Sigmoid colon (tissue), 7 donors: ENCODE measurements around the gene PDE6A. TPM values are rescaled to one million over a fixed set of nuclear protein-coding genes. Genes with fewer than 3 reads are reported as not detected.

Experiments used
- DNase-seq: peaks from one replicate; pipeline ENCODE4 v3.0.0-alpha.2; 2019
- H3K27ac ChIP-seq, 4 donors: fragments of 200-600 bp; sonication (generic); one replicate each; pipeline ENCODE4 v1.5.1; 2016 to 2019; ENCODE audit warnings: mild to moderate bottlenecking in 1 of 4
- H3K27me3 ChIP-seq, 3 donors: fragments of 200-600 bp; sonication (generic); one replicate each; pipeline ENCODE4 v1.5.1; 2019; ENCODE audit warnings: mild to moderate bottlenecking in 1 of 3
- H3K36me3 ChIP-seq, 4 donors: fragments of 200-600 bp; sonication (generic); one replicate each; pipeline ENCODE4 v1.5.1; 2016 to 2019
- H3K4me1 ChIP-seq, 4 donors: fragments of 200-600 bp; sonication (generic); one replicate each; pipeline ENCODE4 v1.5.1; 2017 to 2019
- H3K4me3 ChIP-seq, 4 donors: fragments of 200-600 bp; sonication (generic); one replicate each; pipeline ENCODE4 v1.5.1; 2017 to 2019; ENCODE audit warnings: mild to moderate bottlenecking in 2 of 4, moderate library complexity in 1 of 4
- H3K9me3 ChIP-seq, 4 donors: fragments of 200-600 bp in 3 of 4; sonication (generic) in 3 of 4; one replicate each; pipeline versions ENCODE4 v1.5.1 to v1.6.1; 2013 to 2019
- EP300 ChIP-seq, 4 donors: sonication (generic); formaldehyde crosslinking; IDR thresholded peaks; one replicate each; pipeline ENCODE4 v1.6.1; 2017; ENCODE audit warnings: antibody characterized with exemption in 4 of 4
- POLR2A ChIP-seq, 2 donors: fragments of 450-650 bp; IDR thresholded peaks; one replicate each; pipeline ENCODE4 v1.6.1; 2016; ENCODE audit warnings: antibody characterized with exemption in 2 of 2, mild to moderate bottlenecking in 2 of 2, moderate library complexity in 2 of 2
- POLR2AphosphoS5 ChIP-seq, 4 donors: sonication (generic); formaldehyde crosslinking; IDR thresholded peaks; one replicate each; pipeline ENCODE4 v1.6.1; 2017; ENCODE audit warnings: antibody characterized with exemption in 4 of 4
- WGBS, 2 donors: extraction: QIAGEN DNeasy Blood & Tissue Kit; methylation state at CpG; one replicate each; pipeline ENCODE4 v1.1.7; 2013; 5-methylcytosine and 5-hydroxymethylcytosine counted together
- intact Hi-C: fragments of 100-400 bp; cut with DNase I; formaldehyde crosslinking; loops from one replicate; pipeline ENCODE4 v1.15.1; 2023
- polyA plus RNA-seq, 3 donors: library from polyadenylated mRNA; stranded (reverse); fragments of 200-250 nt; gene quantifications; one replicate each; pipeline ENCODE4 v1.2.3, GENCODE V29; 2013
- total RNA-seq, 4 donors: library from RNA; depleted of rRNA; stranded (reverse); fragments of >200 nt; gene quantifications; one replicate each; pipeline ENCODE4 v1.1.0, GENCODE V29; 2016
- TF ChIP-seq, protein P1 (sequence below), 4 experiments: fragments of 450-650 bp in 3 of 4; fragments of 200-600 bp in 1 of 4; IDR thresholded peaks; one replicate each; pipeline ENCODE4 v1.5.1; 2016 to 2019; ENCODE audit warnings: antibody characterized with exemption in 4 of 4, mild to moderate bottlenecking in 3 of 4, moderate library complexity in 2 of 4
- donor health status: healthy with polysubstance abuse.
- donor health status: Bipolar disorder and iron deficiency.
- donor health status: healthy.

The PDE6A gene
- total and polyA plus RNA-seq, 7 donors, result 1.6 to 2.8 (median 2.4) TPM; not detected in 4

GRCh38 chr5:149981206-149981605, 36.6 kb upstream of the PDE6A start:
- intact Hi-C loops, result no loop called here

DNA sequence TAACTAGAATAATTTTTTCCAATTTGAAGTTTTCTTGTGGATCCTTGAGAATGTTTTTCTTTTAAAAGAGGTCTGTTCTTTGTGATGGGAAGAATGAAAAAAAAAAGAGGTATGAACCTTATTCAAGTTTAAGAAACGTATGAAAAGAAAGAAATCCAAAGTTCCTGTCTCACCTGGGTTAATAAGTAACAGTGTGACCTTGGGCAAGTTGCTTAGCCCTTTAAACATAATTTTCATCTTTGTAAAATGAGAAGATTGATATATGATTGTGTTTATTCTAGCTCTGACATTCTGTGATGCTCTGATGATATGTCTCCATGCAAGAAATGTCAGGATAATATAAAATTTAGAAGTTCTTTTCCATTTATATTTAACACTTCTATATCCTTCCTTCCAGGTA, 35.3 kb upstream of the PDE6A start:
- intact Hi-C loops, result no loop called here
- no peak for TF ChIP-seq POLR2AphosphoS5 (IDR thresholded peaks at IDR 0.05)
- TF ChIP-seq POLR2A (IDR thresholded peaks at IDR 0.05), result no peak
- no peak for TF ChIP-seq EP300 (IDR thresholded peaks at IDR 0.05)
- TF ChIP-seq, protein P1, sequence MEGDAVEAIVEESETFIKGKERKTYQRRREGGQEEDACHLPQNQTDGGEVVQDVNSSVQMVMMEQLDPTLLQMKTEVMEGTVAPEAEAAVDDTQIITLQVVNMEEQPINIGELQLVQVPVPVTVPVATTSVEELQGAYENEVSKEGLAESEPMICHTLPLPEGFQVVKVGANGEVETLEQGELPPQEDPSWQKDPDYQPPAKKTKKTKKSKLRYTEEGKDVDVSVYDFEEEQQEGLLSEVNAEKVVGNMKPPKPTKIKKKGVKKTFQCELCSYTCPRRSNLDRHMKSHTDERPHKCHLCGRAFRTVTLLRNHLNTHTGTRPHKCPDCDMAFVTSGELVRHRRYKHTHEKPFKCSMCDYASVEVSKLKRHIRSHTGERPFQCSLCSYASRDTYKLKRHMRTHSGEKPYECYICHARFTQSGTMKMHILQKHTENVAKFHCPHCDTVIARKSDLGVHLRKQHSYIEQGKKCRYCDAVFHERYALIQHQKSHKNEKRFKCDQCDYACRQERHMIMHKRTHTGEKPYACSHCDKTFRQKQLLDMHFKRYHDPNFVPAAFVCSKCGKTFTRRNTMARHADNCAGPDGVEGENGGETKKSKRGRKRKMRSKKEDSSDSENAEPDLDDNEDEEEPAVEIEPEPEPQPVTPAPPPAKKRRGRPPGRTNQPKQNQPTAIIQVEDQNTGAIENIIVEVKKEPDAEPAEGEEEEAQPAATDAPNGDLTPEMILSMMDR (IDR thresholded peaks at IDR 0.05), result no peak
- DNase-seq, result no peak
- WGBS, 2 donors, result 19 to 76% methylated on average over 1 of the region's 1 CpG
- no peaks in the 10 kb centered on the region for H3K9me3 ChIP-seq
- H3K27ac ChIP-seq, result no peak overlapping the region
- no peak overlapping the region for H3K4me3 ChIP-seq
- peaks cover 0 to 10% (median 8%) of the 10 kb centered on the region in 4 donors for H3K4me1 ChIP-seq
- peaks cover 0 to 24% (median 7%) of the 10 kb centered on the region in 4 donors for H3K36me3 ChIP-seq
- no peaks in the 10 kb centered on the region for H3K27me3 ChIP-seq

More at GRCh38 chr5:149981206-149981605, 36.6 kb upstream of the PDE6A start:
- no peaks in the 10 kb centered on the region for H3K27me3 ChIP-seq
- no peak overlapping the region for H3K4me3 ChIP-seq
- peaks cover 0 to 24% (median 7%) of the 10 kb centered on the region in 4 donors for H3K36me3 ChIP-seq
- H3K4me1 ChIP-seq, result peaks cover 0 to 10% (median 8%) of the 10 kb centered on the region in 4 donors
- TF ChIP-seq POLR2AphosphoS5 (IDR thresholded peaks at IDR 0.05) (peak; percentile 13 to 77 (median 45)), POLR2A (IDR thresholded peaks at IDR 0.05) (no peak), EP300 (IDR thresholded peaks at IDR 0.05) (peak in 1 of 4 donors; percentile 11)
- 87 to 88% methylated on average over 3 of the region's 3 CpGs for WGBS, 2 donors
- no peaks in the 10 kb centered on the region for H3K9me3 ChIP-seq
- no peak for DNase-seq
- H3K27ac ChIP-seq, result peak overlapping the region in 3 of 4 donors; percentile 2 to 56 (median 14)

DNA sequence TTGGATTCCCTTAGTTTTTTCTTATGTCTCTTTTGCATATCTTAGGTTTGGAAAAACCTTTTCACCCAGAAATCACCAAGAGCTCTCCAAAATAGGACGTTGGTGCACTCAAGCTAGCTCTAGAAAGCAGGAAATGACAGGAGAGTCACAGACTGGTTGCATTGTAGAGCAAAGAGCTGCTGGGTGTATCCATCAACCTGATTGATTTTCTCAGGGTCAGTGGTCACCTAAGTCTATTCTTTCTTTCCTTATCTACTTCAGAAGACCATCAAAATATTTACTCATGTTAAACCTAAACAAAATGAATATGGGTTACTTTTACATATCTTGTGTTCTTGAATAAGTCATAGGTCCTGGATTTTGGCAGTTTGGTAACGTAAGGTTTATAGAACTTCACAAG, 30.8 kb upstream of the PDE6A start:
- no peak overlapping the region for H3K4me3 ChIP-seq
- 55 to 64% methylated on average over 2 of the region's 2 CpGs for WGBS, 2 donors
- intact Hi-C loops, result no loop called here
- peaks cover 0 to under 1% (median 0%) of the 10 kb centered on the region in 4 donors for H3K4me1 ChIP-seq
- no peak for DNase-seq
- H3K9me3 ChIP-seq, result no peaks in the 10 kb centered on the region
- TF ChIP-seq POLR2AphosphoS5 (IDR thresholded peaks at IDR 0.05), result no peak
- TF ChIP-seq, protein P1 (IDR thresholded peaks at IDR 0.05), result no peak
- TF ChIP-seq EP300 (IDR thresholded peaks at IDR 0.05), result no peak
- TF ChIP-seq POLR2A (IDR thresholded peaks at IDR 0.05), result no peak
- peaks cover 0 to 20% (median 7%) of the 10 kb centered on the region in 4 donors for H3K36me3 ChIP-seq
- H3K27me3 ChIP-seq, result no peaks in the 10 kb centered on the region
- H3K27ac ChIP-seq, result no peak overlapping the region

GRCh38 chr5:149969181-149969930, 24.8 kb upstream of the PDE6A start:
- intact Hi-C loops, result no loop called here
- DNase-seq, result no peak
- Histone ChIP-seq H3K27ac (no peak overlapping the region), H3K36me3 (no peaks in the 10 kb centered on the region), H3K4me1 (no peaks in the 10 kb centered on the region), H3K4me3 (no peak overlapping the region), H3K9me3 (no peaks in the 10 kb centered on the region), H3K27me3 (no peaks in the 10 kb centered on the region)
- 83 to 90% methylated on average over 4 of the region's 4 CpGs for WGBS, 2 donors
- TF ChIP-seq POLR2A (IDR thresholded peaks at IDR 0.05), result no peak
- TF ChIP-seq, protein P1 (IDR thresholded peaks at IDR 0.05), result no peak
- no peak for TF ChIP-seq EP300 (IDR thresholded peaks at IDR 0.05)
- TF ChIP-seq POLR2AphosphoS5 (IDR thresholded peaks at IDR 0.05), result no peak

GRCh38 chr5:149966946-149967345, 22.4 kb upstream of the PDE6A start:
- no peak overlapping the region for H3K27ac ChIP-seq
- WGBS, 2 donors, result 21 to 69% methylated on average over 3 of the region's 3 CpGs
- intact Hi-C loops, result no loop called here
- TF ChIP-seq, protein P1 (IDR thresholded peaks at IDR 0.05), result no peak
- TF ChIP-seq EP300 (IDR thresholded peaks at IDR 0.05), result no peak
- no peak for TF ChIP-seq POLR2A (IDR thresholded peaks at IDR 0.05)
- no peak for TF ChIP-seq POLR2AphosphoS5 (IDR thresholded peaks at IDR 0.05)
- no peak overlapping the region for H3K4me3 ChIP-seq
- H3K4me1 ChIP-seq, result peaks cover 0 to under 1% (median 0%) of the 10 kb centered on the region in 4 donors
- H3K27me3 ChIP-seq, result no peaks in the 10 kb centered on the region
- no peak for DNase-seq
- no peaks in the 10 kb centered on the region for H3K36me3 ChIP-seq
- no peaks in the 10 kb centered on the region for H3K9me3 ChIP-seq
